ENCODE measurements around the gene FOXF1. TPM values are rescaled to one million over a fixed set of nuclear protein-coding genes. Genes with fewer than 3 reads are reported as not detected.

FOXF1 gene
- total and polyA plus RNA-seq, 2 donors (not counting 1 experiment from before 2014, with no cell fraction given): 14.0 to 31.5 TPM

DNA sequence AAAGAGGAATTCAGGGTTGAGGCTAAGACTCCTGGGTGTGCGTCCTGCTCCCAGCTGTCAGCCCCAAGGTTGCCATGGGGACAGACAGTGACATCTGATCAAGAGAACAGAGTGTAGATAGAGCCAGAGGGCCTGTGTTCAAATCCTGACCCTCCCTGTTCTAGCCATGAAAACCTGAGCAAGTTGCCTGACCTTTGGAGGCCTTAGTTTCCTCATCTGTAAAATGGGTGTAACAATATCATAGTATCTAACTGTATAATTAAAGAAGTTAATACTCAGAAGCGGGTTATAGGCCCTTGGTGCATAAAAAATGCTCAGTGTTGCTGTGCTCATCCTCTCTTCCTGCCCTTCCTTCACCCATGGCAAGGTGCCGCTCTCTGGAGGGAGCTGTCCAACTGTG, 28.7 kb upstream of the FOXF1 start:
- TF ChIP-seq, protein P1, sequence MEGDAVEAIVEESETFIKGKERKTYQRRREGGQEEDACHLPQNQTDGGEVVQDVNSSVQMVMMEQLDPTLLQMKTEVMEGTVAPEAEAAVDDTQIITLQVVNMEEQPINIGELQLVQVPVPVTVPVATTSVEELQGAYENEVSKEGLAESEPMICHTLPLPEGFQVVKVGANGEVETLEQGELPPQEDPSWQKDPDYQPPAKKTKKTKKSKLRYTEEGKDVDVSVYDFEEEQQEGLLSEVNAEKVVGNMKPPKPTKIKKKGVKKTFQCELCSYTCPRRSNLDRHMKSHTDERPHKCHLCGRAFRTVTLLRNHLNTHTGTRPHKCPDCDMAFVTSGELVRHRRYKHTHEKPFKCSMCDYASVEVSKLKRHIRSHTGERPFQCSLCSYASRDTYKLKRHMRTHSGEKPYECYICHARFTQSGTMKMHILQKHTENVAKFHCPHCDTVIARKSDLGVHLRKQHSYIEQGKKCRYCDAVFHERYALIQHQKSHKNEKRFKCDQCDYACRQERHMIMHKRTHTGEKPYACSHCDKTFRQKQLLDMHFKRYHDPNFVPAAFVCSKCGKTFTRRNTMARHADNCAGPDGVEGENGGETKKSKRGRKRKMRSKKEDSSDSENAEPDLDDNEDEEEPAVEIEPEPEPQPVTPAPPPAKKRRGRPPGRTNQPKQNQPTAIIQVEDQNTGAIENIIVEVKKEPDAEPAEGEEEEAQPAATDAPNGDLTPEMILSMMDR (conservative IDR thresholded peaks at IDR 0.05 in 1 of 2, IDR thresholded peaks at IDR 0.05 in 1 of 2; ENCODE audit: low read depth in 1 of 2, low read length in 2 of 2): no peak
- no peak for TF ChIP-seq EZH2 (IDR thresholded peaks at IDR 0.05; ENCODE audit: low read length, missing control alignments)
- peaks cover 2% of the 10 kb centered on the region for H3K9me3 ChIP-seq (ENCODE audit: control insufficient read depth, insufficient read depth, low read depth, low read length)
- no peaks in the 10 kb centered on the region for H3K36me3 ChIP-seq (ENCODE audit: control insufficient read depth, insufficient read depth, low read length)
- no peaks in the 10 kb centered on the region for H3K27me3 ChIP-seq (ENCODE audit: control insufficient read depth, insufficient read depth, low read length)
- no peak overlapping the region for H3K4me2 ChIP-seq (ENCODE audit: extremely low read depth, insufficient read depth, low read length)
- H3K27ac ChIP-seq (ENCODE audit: insufficient read depth, low read length): no peak overlapping the region
- no peak overlapping the region for H3K9ac ChIP-seq (ENCODE audit: insufficient read depth, low read length)
- no peaks in the 10 kb centered on the region for H4K20me1 ChIP-seq (ENCODE audit: control insufficient read depth, extremely low read depth, insufficient read depth, low read length)
- H3K4me1 ChIP-seq (ENCODE audit: control insufficient read depth, extremely low read depth, insufficient read depth, low read length): peaks cover 21% of the 10 kb centered on the region
- no peak overlapping the region for H2AFZ ChIP-seq (ENCODE audit: low read length)
- no peak overlapping the region for H3K4me3 ChIP-seq (replicated peaks in 1 of 4; ENCODE audit: control extremely low read depth in 1 of 4, insufficient read depth in 1 of 4, low read depth in 3 of 4, low read length in 4 of 4)
- no peaks in the 10 kb centered on the region for H3K79me2 ChIP-seq (ENCODE audit: control insufficient read depth, insufficient read depth, low read length)
- DNase-seq (ENCODE audit: low read depth in 2 of 2): no peak

DNA sequence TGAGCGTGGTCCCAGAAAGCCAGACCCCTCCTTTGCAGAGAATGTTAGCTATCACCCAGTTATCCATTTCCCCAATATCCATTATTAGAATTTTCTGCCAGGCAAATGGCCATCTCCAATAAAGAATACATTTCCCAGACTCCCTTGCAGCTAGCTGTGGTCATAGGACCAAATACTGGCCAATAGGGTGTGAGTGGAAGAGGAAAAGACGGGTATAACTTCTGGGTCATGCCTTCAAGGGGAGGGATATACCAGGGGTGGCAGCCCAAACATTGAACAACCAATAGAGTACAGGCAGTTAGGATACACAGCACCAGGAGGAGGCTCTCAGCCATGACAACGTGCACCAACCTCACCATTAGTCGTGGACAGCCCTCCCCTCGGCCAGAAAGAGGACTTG, 26.1 kb upstream of the FOXF1 start:
- Histone ChIP-seq H4K20me1 (ENCODE audit: control insufficient read depth, extremely low read depth, insufficient read depth, low read length) (no peaks in the 10 kb centered on the region), H3K36me3 (ENCODE audit: control insufficient read depth, insufficient read depth, low read length) (no peaks in the 10 kb centered on the region), H3K27ac (ENCODE audit: insufficient read depth, low read length) (no peak overlapping the region), H3K9me3 (ENCODE audit: control insufficient read depth, insufficient read depth, low read depth, low read length) (peaks cover 2% of the 10 kb centered on the region), H2AFZ (ENCODE audit: low read length) (no peak overlapping the region), H3K79me2 (ENCODE audit: control insufficient read depth, insufficient read depth, low read length) (no peaks in the 10 kb centered on the region), H3K9ac (ENCODE audit: insufficient read depth, low read length) (no peak overlapping the region), H3K4me3 (replicated peaks in 1 of 4; ENCODE audit: control extremely low read depth in 1 of 4, insufficient read depth in 1 of 4, low read depth in 3 of 4, low read length in 4 of 4) (no peak overlapping the region), H3K4me2 (ENCODE audit: extremely low read depth, insufficient read depth, low read length) (no peak overlapping the region), H3K27me3 (ENCODE audit: control insufficient read depth, insufficient read depth, low read length) (no peaks in the 10 kb centered on the region), H3K4me1 (ENCODE audit: control insufficient read depth, extremely low read depth, insufficient read depth, low read length) (peaks cover 5% of the 10 kb centered on the region)
- no peak for DNase-seq (ENCODE audit: low read depth in 2 of 2)
- no peak for TF ChIP-seq EZH2 (IDR thresholded peaks at IDR 0.05; ENCODE audit: low read length, missing control alignments)
- TF ChIP-seq, protein P1 (conservative IDR thresholded peaks at IDR 0.05 in 1 of 2, IDR thresholded peaks at IDR 0.05 in 1 of 2; ENCODE audit: low read depth in 1 of 2, low read length in 2 of 2): no peak

DNA sequence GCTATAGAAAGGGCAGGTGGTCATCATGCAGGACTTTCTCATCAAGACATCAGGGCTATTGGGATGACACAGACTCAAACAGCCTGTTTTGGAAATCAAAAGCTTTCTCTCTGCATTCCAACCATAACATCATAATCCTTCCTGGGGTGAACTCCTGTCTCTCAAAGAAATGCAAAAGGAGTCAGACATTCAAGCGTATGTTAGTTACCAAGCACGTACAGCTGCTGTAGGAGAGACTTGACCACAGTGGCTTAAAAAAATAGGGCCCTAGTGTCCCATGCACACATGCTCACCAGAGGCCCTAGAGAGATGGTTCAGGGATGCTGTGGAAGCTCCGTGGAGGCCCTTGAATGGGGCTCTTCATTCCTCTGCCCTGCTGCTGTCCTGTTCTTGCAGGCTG, 24.6 kb upstream of the FOXF1 start:
- Histone ChIP-seq H3K27me3 (ENCODE audit: control insufficient read depth, insufficient read depth, low read length) (no peaks in the 10 kb centered on the region), H3K27ac (ENCODE audit: insufficient read depth, low read length) (no peak overlapping the region), H3K36me3 (ENCODE audit: control insufficient read depth, insufficient read depth, low read length) (peaks cover 2% of the 10 kb centered on the region), H2AFZ (ENCODE audit: low read length) (no peak overlapping the region), H3K4me1 (ENCODE audit: control insufficient read depth, extremely low read depth, insufficient read depth, low read length) (no peaks in the 10 kb centered on the region), H3K4me3 (replicated peaks in 1 of 4; ENCODE audit: control extremely low read depth in 1 of 4, insufficient read depth in 1 of 4, low read depth in 3 of 4, low read length in 4 of 4) (no peak overlapping the region), H4K20me1 (ENCODE audit: control insufficient read depth, extremely low read depth, insufficient read depth, low read length) (no peaks in the 10 kb centered on the region), H3K9ac (ENCODE audit: insufficient read depth, low read length) (no peak overlapping the region), H3K79me2 (ENCODE audit: control insufficient read depth, insufficient read depth, low read length) (no peaks in the 10 kb centered on the region), H3K4me2 (ENCODE audit: extremely low read depth, insufficient read depth, low read length) (no peak overlapping the region), H3K9me3 (ENCODE audit: control insufficient read depth, insufficient read depth, low read depth, low read length) (peaks cover 2% of the 10 kb centered on the region)
- no peak for TF ChIP-seq EZH2 (IDR thresholded peaks at IDR 0.05; ENCODE audit: low read length, missing control alignments)
- TF ChIP-seq, protein P1 (conservative IDR thresholded peaks at IDR 0.05 in 1 of 2, IDR thresholded peaks at IDR 0.05 in 1 of 2; ENCODE audit: low read depth in 1 of 2, low read length in 2 of 2): no peak
- no peak for DNase-seq (ENCODE audit: low read depth in 2 of 2)
